HepG2 (cell line): ENCODE results near the gene MZF1. TPM values are rescaled to one million over a fixed set of nuclear protein-coding genes. Genes with fewer than 3 reads are reported as not detected.

Source experiments
- ARID4A ChIP-seq: sonication (generic); formaldehyde crosslinking; IDR thresholded peaks from 2 replicates; pipeline ENCODE4 v1.5.0; 2020; ENCODE audit warnings: mild to moderate bottlenecking, missing genetic modification reagents, borderline replicate concordance
- FUBP1 ChIP-seq: sonication (generic); formaldehyde crosslinking; IDR thresholded peaks from 2 replicates; pipeline ENCODE4 v1.5.1; 2020; ENCODE audit warnings: missing genetic modification reagents, mild to moderate bottlenecking, borderline replicate concordance
- MNT ChIP-seq: fragments of 450-650 bp; IDR thresholded peaks from 2 replicates; pipeline ENCODE4 v1.6.1; 2016
- MXD4 ChIP-seq: IDR thresholded peaks from 2 replicates; pipeline ENCODE4 v1.6.1; 2016; ENCODE audit warnings: mild to moderate bottlenecking, missing biosample characterization, missing genetic modification reagents
- MYPOP ChIP-seq: sonication (generic); formaldehyde crosslinking; IDR thresholded peaks from 2 replicates; pipeline ENCODE4 v1.8.1; 2023; ENCODE audit warnings: mild to moderate bottlenecking, moderate library complexity, missing genetic modification reagents
- NFKBIZ ChIP-seq: IDR thresholded peaks from 2 replicates; pipeline ENCODE4 v1.6.1; 2018; ENCODE audit warnings: missing genetic modification reagents, missing compliant biosample characterization
- PCBP2 ChIP-seq: fragments of 200-400 bp; formaldehyde crosslinking; optimal IDR thresholded peaks from 2 replicates; pipeline ENCODE3; 2018; ENCODE audit warnings: low read length, low read depth; ENCODE audit not compliant: poor library complexity, severe bottlenecking
- REPIN1 ChIP-seq: sonication (generic); formaldehyde crosslinking; IDR thresholded peaks from 2 replicates; pipeline ENCODE4 v1.8.0; 2022; ENCODE audit warnings: missing genetic modification reagents, low read depth, mild to moderate bottlenecking, borderline replicate concordance
- RFX1 ChIP-seq: fragments of 450-650 bp; IDR thresholded peaks from 2 replicates; pipeline ENCODE4 v1.6.1; 2017
- SIX4 ChIP-seq: sonication (generic); formaldehyde crosslinking; IDR thresholded peaks from 2 replicates; pipeline ENCODE4 v1.4.0; 2020; ENCODE audit warnings: missing genetic modification reagents
- SRSF4 ChIP-seq: fragments of 200-400 bp; formaldehyde crosslinking; IDR thresholded peaks from one replicate; pipeline ENCODE4 v1.6.1; 2018; ENCODE audit warnings: mild to moderate bottlenecking, low read depth, low read length, moderate library complexity; ENCODE audit not compliant: poor library complexity, severe bottlenecking
- TP53 ChIP-seq: sonication (generic); formaldehyde crosslinking; conservative IDR thresholded peaks from 2 replicates; pipeline ENCODE4 v1.4.0; 2020; ENCODE audit warnings: missing genetic modification reagents
- ZBTB7A ChIP-seq: sonication (generic); formaldehyde crosslinking; IDR thresholded peaks from 2 replicates; pipeline ENCODE4 v1.8.0; 2022; ENCODE audit warnings: mild to moderate bottlenecking, missing genetic modification reagents
- ZFP1 ChIP-seq: IDR thresholded peaks from 2 replicates; pipeline ENCODE4 v1.6.1; 2016
- ZNF513 ChIP-seq: sonication (generic); formaldehyde crosslinking; conservative IDR thresholded peaks from 2 replicates; pipeline ENCODE4 v1.5.0; 2020; ENCODE audit warnings: missing genetic modification reagents
- ZNF564 ChIP-seq: sonication (generic); formaldehyde crosslinking; IDR thresholded peaks from 2 replicates; pipeline ENCODE4 v1.8.1; 2023; ENCODE audit warnings: mild to moderate bottlenecking, missing genetic modification reagents
- ZNF652 ChIP-seq: IDR thresholded peaks from 2 replicates; pipeline ENCODE4 v1.6.1; 2016; ENCODE audit warnings: low read depth, borderline replicate concordance
- ZNF782 ChIP-seq: sonication (generic); formaldehyde crosslinking; IDR thresholded peaks from 2 replicates; pipeline ENCODE4 v1.4.0; 2020; ENCODE audit warnings: missing genetic modification reagents, mild to moderate bottlenecking, borderline replicate concordance
- ZSCAN12 ChIP-seq: sonication (generic); formaldehyde crosslinking; IDR thresholded peaks from 2 replicates; pipeline ENCODE4 v1.9.0; 2021; ENCODE audit warnings: mild to moderate bottlenecking, missing genetic modification reagents
- polyA plus RNA-seq, 8 experiments: library from polyadenylated mRNA; depleted of rRNA in 3 of 8; stranded (reverse) in 7 of 8; unstranded in 1 of 8; fragments of >200 nt; fragmentation: Illumina TruSeq in 4 of 8; extraction: Trizol in 4 of 8; gene quantifications; 2 replicates each; pipeline versions ENCODE4 v1.2.1 to v1.2.3, GENCODE V29; 2011 to 2016; ENCODE audit warnings: low read depth in 4 of 8, missing spikeins in 1 of 8, mixed read lengths in 1 of 8; ENCODE audit not compliant: insufficient read depth in 1 of 8
- total RNA-seq, 5 experiments: library from RNA; depleted of rRNA; stranded (reverse); fragments of >200 nt; fragmentation: Illumina TruSeq; extraction: Trizol; gene quantifications; 2 replicates each; pipeline ENCODE4 v1.2.3, GENCODE V29; 2016; ENCODE audit warnings: low read depth in 1 of 5

Gene MZF1
- total and polyA plus RNA-seq, 2 of the 13 experiments (the other 11 are each of a cell fraction or from before 2014, with no cell fraction given) = 3.1 to 8.1 TPM

GRCh38 chr19:58559275-58560006 is 13.7 kb downstream of the MZF1 start (continued):
- TF ChIP-seq MYPOP (CRISPR knock-in tag) (0 out of 2 replicates have a peak, but pooled peaks have one; percentile 3), ZNF652 (CRISPR knock-in tag) (no peak), MNT (peak; percentile 48; the same call in 1 of the 2 replicates), MXD4 (CRISPR knock-in tag) (peak; percentile 97), REPIN1 (0 out of 2 replicates have a peak, but pooled peaks have one; percentile 54), ZNF782 (0 out of 2 replicates have a peak, but pooled peaks have one; percentile 54), ARID4A (CRISPR knock-in tag) (peak; percentile 91), ZFP1 (no peak), NFKBIZ (CRISPR knock-in tag) (no peak), SRSF4 (no peak), TP53 (CRISPR knock-in tag) (no peak), ZBTB7A (CRISPR knock-in tag) (peak; percentile 59; the same call in 1 of the 2 replicates), ZNF564 (CRISPR knock-in tag) (no peak), FUBP1 (CRISPR knock-in tag) (no peak), ZNF513 (CRISPR knock-in tag) (no peak), SIX4 (CRISPR knock-in tag) (no peak), PCBP2 (no peak), ZSCAN12 (CRISPR knock-in tag) (no peak), RFX1 (peak; percentile 58; the same call in 1 of the 2 replicates)
